SU-DHL-6 (cell line): ENCODE measurements around the gene TOMM40L.

Experiments
- H2AFZ ChIP-seq: fragments of 200-600 bp; sonication (generic); 2 replicates; pipeline ENCODE4 v1.6.1; 2014; ENCODE audit warnings: low read depth, mild to moderate bottlenecking, moderate library complexity, mixed read lengths, antibody characterized with exemption, low read length; ENCODE audit not compliant: severe bottlenecking
- H3F3A ChIP-seq: fragments of 200-600 bp; shearing (Covaris generic); 2 replicates; pipeline ENCODE4 v1.6.0; 2016; ENCODE audit warnings: antibody characterized with exemption, mild to moderate bottlenecking; ENCODE audit not compliant: insufficient read depth
- H3K27ac ChIP-seq: fragments of 200-600 bp; sonication (generic); 2 replicates; pipeline ENCODE4 v1.5.1; 2016; ENCODE audit warnings: low read depth, mild to moderate bottlenecking, low read length, moderate library complexity, mixed read lengths
- H3K27me3 ChIP-seq: fragments of 200-600 bp; sonication (generic), shearing (Covaris generic); 2 replicates; pipeline ENCODE4 v1.6.0; 2014; ENCODE audit warnings: mild to moderate bottlenecking, low read length
- H3K36me3 ChIP-seq: fragments of 200-600 bp; sonication (generic); 2 replicates; pipeline ENCODE4 v1.6.1; 2014; ENCODE audit warnings: mild to moderate bottlenecking, low read length, mixed read lengths
- H3K4me2 ChIP-seq: fragments of 300-600, 200-600 bp; shearing (Covaris generic), sonication (generic); 2 replicates; pipeline ENCODE4 v1.6.0; 2014; ENCODE audit warnings: low read length, low read depth, mild to moderate bottlenecking; ENCODE audit not compliant: poor library complexity, severe bottlenecking
- H3K4me3 ChIP-seq: fragments of 200-600 bp; sonication (generic); 2 replicates; pipeline ENCODE4 v1.5.1; 2014; ENCODE audit warnings: antibody characterized with exemption, low read length, mild to moderate bottlenecking, mixed read lengths; ENCODE audit not compliant: insufficient read depth, poor library complexity, severe bottlenecking
- H3K79me2 ChIP-seq: fragments of 200-600 bp; sonication (generic); 2 replicates; pipeline ENCODE4 v1.6.1; 2014; ENCODE audit warnings: mild to moderate bottlenecking, low read length, moderate library complexity; ENCODE audit not compliant: insufficient read depth
- H3K9ac ChIP-seq: fragments of 200-600 bp; sonication (generic); 2 replicates; pipeline ENCODE4 v1.7.0; 2014; ENCODE audit warnings: mild to moderate bottlenecking, low read length
- H3K9me2 ChIP-seq: fragments of 200-600 bp; sonication (generic); replicated peaks from 2 replicates; pipeline ENCODE4 v1.6.1; 2014; ENCODE audit warnings: low read length; ENCODE audit not compliant: insufficient read depth
- H3K9me3 ChIP-seq: fragments of 200-600 bp; sonication (generic); 2 replicates; pipeline ENCODE4 v1.6.1; 2014; ENCODE audit warnings: low read length, mixed read lengths; ENCODE audit not compliant: insufficient read depth
- H4K20me1 ChIP-seq: fragments of 200-600 bp; sonication (generic); 2 replicates; pipeline ENCODE4 v1.6.1; 2014; ENCODE audit warnings: low read depth, mild to moderate bottlenecking, antibody characterized with exemption, low read length, moderate library complexity, mixed read lengths
- EZH2phosphoT487 ChIP-seq: fragments of 200-600 bp; sonication (generic), shearing (Covaris generic); conservative IDR thresholded peaks from 2 replicates; pipeline ENCODE4 v1.6.1; 2018; ENCODE audit warnings: mild to moderate bottlenecking, antibody characterized with exemption, low read length, moderate library complexity, mixed read lengths
- TF ChIP-seq, protein P1 (sequence below): fragments of 200-600 bp; sonication (generic); IDR thresholded peaks from one replicate; pipeline ENCODE4 v1.5.1; 2017; ENCODE audit warnings: antibody characterized with exemption, mild to moderate bottlenecking, low read length, moderate library complexity; ENCODE audit not compliant: insufficient read depth, poor library complexity, severe bottlenecking

Gene TOMM40L

DNA sequence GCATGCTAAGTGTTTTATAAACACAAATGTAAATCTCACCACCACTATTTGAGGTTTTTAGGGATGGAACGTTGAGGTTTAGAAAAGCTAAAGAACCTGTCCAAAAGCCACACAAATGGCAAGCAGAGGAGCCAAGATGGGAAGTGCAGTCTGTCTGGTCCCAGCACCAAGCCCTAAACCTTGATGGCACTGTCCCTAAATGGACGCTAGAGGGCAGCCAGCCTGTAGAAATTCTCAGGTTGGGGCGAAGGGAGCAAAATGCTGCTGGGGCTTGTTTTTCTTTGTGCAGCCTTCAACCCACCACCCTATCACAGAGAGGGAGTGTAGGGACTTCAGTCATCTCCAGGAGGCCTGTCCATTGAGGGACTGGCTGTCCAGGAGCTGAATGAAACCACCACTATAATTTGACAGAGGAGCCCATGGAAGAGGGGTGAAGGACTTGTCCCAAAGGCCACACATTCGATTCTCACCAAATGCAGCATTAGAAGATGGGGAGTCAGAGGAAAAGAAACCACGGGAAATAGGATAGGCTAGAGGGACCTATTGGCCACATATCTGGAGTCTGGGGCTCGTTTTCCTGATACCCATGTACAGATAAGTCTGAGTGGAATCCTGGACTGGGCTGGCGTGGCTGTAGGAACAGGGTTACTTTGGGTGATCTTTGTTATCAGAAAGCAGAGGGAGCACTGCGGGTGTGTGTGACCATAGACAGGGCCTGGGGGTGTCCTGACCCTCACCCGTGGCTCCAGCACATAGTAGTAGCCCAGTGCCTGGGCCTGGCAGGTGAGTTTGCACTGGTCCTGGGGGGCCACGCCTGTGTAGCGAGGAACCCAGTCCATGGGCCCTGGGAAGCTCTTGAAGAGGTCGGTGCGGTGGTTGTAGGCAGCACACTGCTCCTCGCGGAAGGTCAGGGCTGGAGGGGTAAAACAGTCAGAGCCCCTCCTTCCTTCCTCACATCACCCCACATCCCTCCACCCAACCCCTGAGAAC is 33.1 kb upstream of the TOMM40L start:
- TF ChIP-seq, protein P1, sequence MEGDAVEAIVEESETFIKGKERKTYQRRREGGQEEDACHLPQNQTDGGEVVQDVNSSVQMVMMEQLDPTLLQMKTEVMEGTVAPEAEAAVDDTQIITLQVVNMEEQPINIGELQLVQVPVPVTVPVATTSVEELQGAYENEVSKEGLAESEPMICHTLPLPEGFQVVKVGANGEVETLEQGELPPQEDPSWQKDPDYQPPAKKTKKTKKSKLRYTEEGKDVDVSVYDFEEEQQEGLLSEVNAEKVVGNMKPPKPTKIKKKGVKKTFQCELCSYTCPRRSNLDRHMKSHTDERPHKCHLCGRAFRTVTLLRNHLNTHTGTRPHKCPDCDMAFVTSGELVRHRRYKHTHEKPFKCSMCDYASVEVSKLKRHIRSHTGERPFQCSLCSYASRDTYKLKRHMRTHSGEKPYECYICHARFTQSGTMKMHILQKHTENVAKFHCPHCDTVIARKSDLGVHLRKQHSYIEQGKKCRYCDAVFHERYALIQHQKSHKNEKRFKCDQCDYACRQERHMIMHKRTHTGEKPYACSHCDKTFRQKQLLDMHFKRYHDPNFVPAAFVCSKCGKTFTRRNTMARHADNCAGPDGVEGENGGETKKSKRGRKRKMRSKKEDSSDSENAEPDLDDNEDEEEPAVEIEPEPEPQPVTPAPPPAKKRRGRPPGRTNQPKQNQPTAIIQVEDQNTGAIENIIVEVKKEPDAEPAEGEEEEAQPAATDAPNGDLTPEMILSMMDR = peak; percentile 82
- no peak for TF ChIP-seq EZH2phosphoT487
- H3K27ac ChIP-seq = no peak overlapping the region
- no peak overlapping the region for H3K4me3 ChIP-seq
- H3K4me2 ChIP-seq = no peak overlapping the region
- no peaks in the 10 kb centered on the region for H4K20me1 ChIP-seq
- no peak overlapping the region for H3K9ac ChIP-seq
- no peaks in the 10 kb centered on the region for H3K36me3 ChIP-seq
- H2AFZ ChIP-seq = no peak overlapping the region
- H3F3A ChIP-seq = no peaks in the 10 kb centered on the region
- H3K9me3 ChIP-seq = no peaks in the 10 kb centered on the region
- no peaks in the 10 kb centered on the region for H3K9me2 ChIP-seq
- H3K27me3 ChIP-seq = no peaks in the 10 kb centered on the region
- H3K79me2 ChIP-seq = no peaks in the 10 kb centered on the region

DNA sequence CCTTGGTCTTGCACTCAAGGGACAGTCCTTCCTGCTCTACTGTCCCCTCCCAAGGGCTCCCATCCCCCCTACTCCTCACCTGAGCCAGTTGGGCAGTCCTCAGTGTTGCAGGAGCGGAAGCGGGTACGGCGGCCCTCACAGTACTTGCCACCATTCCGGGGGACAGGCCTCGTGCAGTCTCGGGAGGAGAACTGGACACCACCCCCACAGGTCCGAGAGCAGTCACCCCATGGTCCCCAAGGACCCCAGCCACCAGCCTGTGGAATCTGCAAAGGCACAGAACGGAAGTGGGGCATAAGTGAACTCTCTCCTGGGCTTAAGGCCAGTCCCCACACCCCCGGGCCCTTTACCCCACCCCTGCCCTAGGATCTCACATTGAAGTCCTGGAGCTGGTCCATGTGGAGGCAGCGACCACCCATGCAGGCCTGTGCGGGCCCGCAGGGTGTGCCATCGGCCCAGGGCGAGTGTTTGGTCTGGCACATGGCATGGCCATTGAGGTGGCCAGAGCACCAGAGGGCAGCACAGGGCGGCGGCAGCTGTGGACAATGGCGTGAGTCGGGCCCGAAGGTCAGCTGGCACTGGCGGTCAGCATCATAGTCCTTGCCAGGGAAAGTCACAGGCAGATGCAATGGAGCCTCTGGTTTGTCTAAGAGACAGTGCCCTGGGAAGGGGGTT is 32.2 kb upstream of the TOMM40L start:
- H3K27ac ChIP-seq = no peak overlapping the region
- no peaks in the 10 kb centered on the region for H3F3A ChIP-seq
- H3K79me2 ChIP-seq = no peaks in the 10 kb centered on the region
- H2AFZ ChIP-seq = no peak overlapping the region
- no peaks in the 10 kb centered on the region for H3K9me3 ChIP-seq
- no peak overlapping the region for H3K9ac ChIP-seq
- no peaks in the 10 kb centered on the region for H3K9me2 ChIP-seq
- H3K4me2 ChIP-seq = no peak overlapping the region
- H3K36me3 ChIP-seq = no peaks in the 10 kb centered on the region
- no peak for TF ChIP-seq EZH2phosphoT487
- TF ChIP-seq, protein P1 = no peak
- H4K20me1 ChIP-seq = no peaks in the 10 kb centered on the region
- no peak overlapping the region for H3K4me3 ChIP-seq
- no peaks in the 10 kb centered on the region for H3K27me3 ChIP-seq

GRCh38 chr1:161195171-161195570 is 30.7 kb upstream of the TOMM40L start:
- no peaks in the 10 kb centered on the region for H3F3A ChIP-seq
- H3K9me2 ChIP-seq = no peaks in the 10 kb centered on the region
- H3K9me3 ChIP-seq = no peaks in the 10 kb centered on the region
- H3K79me2 ChIP-seq = no peaks in the 10 kb centered on the region
- no peak overlapping the region for H3K4me2 ChIP-seq
- no peak overlapping the region for H3K27ac ChIP-seq
- H3K27me3 ChIP-seq = no peaks in the 10 kb centered on the region
- H3K9ac ChIP-seq = no peak overlapping the region
- no peaks in the 10 kb centered on the region for H4K20me1 ChIP-seq
- H3K36me3 ChIP-seq = no peaks in the 10 kb centered on the region
- H2AFZ ChIP-seq = no peak overlapping the region
- TF ChIP-seq EZH2phosphoT487 = no peak
- TF ChIP-seq, protein P1 = no peak
- no peak overlapping the region for H3K4me3 ChIP-seq
